Memory B cell (primary cell): Measurements from ENCODE around the gene CEP55.
"Not testable (repeated sequence)": the region's sequence is repeated elsewhere in the genome, so short reads cannot be mapped to it uniquely, and the experiment has no call there.

Experiments
- ATAC-seq: fragments of 150-1000 bp; cut with Tn5 transposase; 2 replicates; pipeline ENCODE4 v1.10.0; 2021; ENCODE audit warnings: low read depth, mild to moderate bottlenecking, moderate library complexity
- DNase-seq, 2 donors: peaks; one replicate each; pipeline ENCODE4 v3.0.0; 2022; ENCODE audit warnings: low spot score in 2 of 2
- H3K27ac Mint-ChIP-seq: one replicate; pipeline ENCODE4 v1.8.0; 2022; ENCODE audit warnings: mild to moderate bottlenecking, moderate library complexity, mixed read lengths
- H3K27me3 Mint-ChIP-seq: one replicate; pipeline ENCODE4 v1.8.0; 2022; ENCODE audit warnings: mixed read lengths
- H3K36me3 Mint-ChIP-seq: one replicate; pipeline ENCODE4 v1.8.0; 2022; ENCODE audit warnings: mild to moderate bottlenecking, mixed read lengths
- H3K4me1 Mint-ChIP-seq: one replicate; pipeline ENCODE4 v1.8.0; 2022; ENCODE audit warnings: mixed read lengths
- H3K4me3 Mint-ChIP-seq: one replicate; pipeline ENCODE4 v1.8.0; 2022; ENCODE audit warnings: mild to moderate bottlenecking, moderate library complexity, mixed read lengths
- H3K9me3 Mint-ChIP-seq: one replicate; pipeline ENCODE4 v1.8.0; 2022; ENCODE audit warnings: mixed read lengths

CEP55 gene

DNA sequence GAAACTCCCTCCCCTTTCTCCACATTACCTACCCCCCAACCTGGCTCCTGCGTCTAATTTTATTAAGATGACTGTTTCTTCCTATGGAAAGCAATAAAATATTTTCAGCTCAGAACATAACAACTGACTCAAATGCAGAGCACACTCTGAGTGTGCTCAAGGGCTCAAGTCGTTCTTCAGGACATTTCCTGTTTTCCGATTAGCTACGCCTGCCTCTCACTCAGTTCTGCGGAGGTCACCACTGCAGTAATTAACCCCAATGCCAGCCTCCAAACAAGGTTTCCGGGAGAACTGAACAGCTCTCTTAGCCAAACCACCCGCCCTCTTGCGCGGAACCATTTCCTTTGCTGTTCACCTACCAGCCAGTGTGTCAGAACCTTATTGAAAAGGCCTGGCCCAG lies 33.5 kb upstream of the CEP55 start:
- Mint-ChIP-seq H3K4me1 (peaks cover 10% of the 10 kb centered on the region), H3K27me3 (peaks cover 7% of the 10 kb centered on the region), H3K36me3 (no peaks in the 10 kb centered on the region), H3K9me3 (no peaks in the 10 kb centered on the region), H3K27ac (no peak overlapping the region), H3K4me3 (no peak overlapping the region)
- ATAC-seq: peak; percentile 22
- DNase-seq: no peak

DNA sequence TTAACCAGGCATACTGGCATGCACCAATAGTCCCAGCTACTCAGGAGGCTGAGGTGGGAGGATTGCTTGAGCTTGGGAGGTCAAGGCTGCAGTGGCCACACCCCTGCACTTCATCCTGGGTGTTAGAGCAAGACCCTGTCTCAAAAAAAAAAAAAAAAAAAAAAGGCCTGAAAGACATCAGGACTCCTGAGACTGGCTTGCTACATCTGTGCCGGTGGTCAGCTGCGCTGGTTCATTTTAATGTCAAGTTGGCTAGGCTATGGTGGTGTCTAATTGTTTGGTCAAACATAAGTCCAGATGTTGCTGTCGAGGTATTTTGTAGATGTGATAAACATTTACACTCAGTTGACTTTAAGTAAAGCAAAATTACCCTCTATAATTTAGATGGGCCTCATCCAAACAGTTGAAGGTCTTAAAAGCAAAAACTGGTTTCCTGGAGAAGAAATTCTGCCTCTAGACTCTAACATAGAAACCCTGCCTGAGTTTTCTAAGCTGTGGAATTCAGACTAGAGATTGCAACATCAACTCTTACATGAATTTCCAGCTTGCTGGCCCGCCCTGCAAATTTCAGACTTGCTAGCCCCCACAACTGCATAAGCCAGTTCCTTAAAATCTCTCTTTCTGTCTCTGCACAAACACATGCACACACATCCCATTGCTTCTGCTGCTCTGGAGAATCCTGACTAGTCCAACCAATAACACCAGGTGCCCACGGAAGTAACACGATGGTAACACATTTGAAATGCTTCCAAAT lies 32.5 kb upstream of the CEP55 start:
- Mint-ChIP-seq H3K4me1 (peaks cover 10% of the 10 kb centered on the region), H3K36me3 (no peaks in the 10 kb centered on the region), H3K27me3 (peaks cover 4% of the 10 kb centered on the region), H3K9me3 (no peaks in the 10 kb centered on the region), H3K27ac (no peak overlapping the region), H3K4me3 (no peak overlapping the region)
- no peak for ATAC-seq
- DNase-seq: no peak

DNA sequence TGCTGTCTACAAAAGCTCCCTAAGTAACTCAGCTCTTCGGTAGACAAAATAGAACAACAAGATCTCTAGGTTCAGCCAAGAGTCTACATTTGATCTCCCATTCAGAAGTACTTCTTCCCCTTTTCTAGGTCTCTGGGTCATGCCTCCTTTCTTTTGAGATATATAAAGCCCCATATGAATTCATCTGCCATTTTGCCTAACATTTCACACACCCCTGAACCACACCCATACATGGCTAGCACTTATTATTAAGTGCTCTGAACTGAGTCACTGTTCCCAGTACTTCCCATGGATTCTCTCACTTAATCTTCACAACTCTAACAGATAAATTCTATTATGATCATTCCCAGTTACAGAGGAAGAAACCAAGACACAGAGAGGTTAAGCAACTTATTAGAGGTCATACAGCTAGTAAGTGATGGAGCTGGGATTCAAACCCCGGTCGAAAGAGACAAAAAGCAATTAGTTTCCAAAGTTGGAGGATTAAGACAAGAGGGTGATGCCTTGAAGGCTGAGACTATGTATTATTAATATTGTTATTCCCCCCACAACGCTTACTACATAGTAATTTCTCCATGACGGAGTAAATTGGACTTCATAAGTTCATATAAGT lies 31.5 kb upstream of the CEP55 start:
- Mint-ChIP-seq H3K4me1 (peaks cover 10% of the 10 kb centered on the region), H3K4me3 (no peak overlapping the region), H3K36me3 (no peaks in the 10 kb centered on the region), H3K27ac (no peak overlapping the region), H3K27me3 (peaks cover 1% of the 10 kb centered on the region), H3K9me3 (no peaks in the 10 kb centered on the region)
- DNase-seq: no peak
- no peak for ATAC-seq

DNA sequence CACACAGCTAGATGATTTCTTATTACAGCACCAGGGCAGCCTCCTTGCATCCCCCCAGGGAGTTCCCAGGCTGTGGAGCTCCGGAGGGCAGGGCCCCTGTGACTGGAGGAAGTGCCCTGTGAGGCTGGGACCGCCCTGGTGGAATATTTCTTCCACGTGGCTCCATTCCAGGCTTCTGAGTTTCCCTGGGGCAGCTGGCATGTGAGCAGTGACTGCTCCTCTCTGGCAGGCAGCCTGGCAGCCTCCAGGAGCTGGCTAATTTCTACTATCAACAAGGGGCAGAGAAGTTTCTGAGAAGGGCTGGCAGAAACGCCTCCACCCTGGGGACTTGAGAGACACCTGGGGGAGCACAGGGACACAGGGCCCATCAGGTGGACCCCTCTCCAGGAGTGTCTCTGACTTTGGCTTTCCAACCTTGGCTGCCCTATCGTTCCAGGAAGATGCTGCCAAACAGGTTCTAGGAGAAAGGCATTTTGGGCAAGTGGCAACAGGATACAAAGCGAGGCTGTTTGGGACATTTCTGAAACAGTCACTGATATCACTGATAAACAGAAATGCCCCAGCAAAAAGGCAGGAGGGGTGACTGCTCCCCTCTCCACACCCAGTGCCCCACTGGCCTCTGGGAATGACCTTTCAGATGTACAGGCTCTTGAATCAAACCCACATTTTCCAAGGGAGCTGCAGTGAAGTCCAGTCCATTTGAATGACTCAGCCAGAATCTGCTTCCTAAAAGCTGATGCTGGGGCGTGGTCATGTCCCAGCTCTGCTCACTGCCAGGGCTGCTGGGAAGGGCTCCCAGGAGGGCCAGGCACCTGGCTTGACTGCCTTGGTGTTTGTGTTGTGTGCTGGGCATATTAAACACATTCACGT lies 30.4 kb upstream of the CEP55 start:
- Mint-ChIP-seq H3K27me3 (no peaks in the 10 kb centered on the region), H3K4me1 (peaks cover 10% of the 10 kb centered on the region), H3K9me3 (no peaks in the 10 kb centered on the region), H3K36me3 (no peaks in the 10 kb centered on the region), H3K27ac (no peak overlapping the region), H3K4me3 (no peak overlapping the region)
- no peak for ATAC-seq
- no peak for DNase-seq

DNA sequence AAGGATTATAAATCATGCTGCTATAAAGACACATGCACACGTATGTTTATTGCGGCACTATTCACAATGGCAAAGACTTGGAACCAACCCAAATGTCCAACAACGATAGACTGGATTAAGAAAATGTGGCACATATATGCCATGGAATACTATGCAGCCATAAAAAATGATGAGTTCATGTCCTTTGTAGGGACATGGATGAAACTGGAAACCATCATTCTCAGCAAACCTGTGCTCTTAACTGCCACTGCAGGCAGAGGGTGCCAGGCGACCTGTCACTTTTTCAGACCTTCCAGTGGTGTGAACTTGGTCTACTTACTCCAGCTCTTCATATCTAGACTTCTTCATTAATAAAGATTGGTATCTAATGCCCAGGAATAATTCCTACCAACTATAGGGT lies 28.8 kb upstream of the CEP55 start:
- not testable (repeated sequence) for H3K9me3 Mint-ChIP-seq, H3K27ac Mint-ChIP-seq, ATAC-seq, DNase-seq, H3K4me3 Mint-ChIP-seq, H3K4me1 Mint-ChIP-seq, H3K36me3 Mint-ChIP-seq, H3K27me3 Mint-ChIP-seq

DNA sequence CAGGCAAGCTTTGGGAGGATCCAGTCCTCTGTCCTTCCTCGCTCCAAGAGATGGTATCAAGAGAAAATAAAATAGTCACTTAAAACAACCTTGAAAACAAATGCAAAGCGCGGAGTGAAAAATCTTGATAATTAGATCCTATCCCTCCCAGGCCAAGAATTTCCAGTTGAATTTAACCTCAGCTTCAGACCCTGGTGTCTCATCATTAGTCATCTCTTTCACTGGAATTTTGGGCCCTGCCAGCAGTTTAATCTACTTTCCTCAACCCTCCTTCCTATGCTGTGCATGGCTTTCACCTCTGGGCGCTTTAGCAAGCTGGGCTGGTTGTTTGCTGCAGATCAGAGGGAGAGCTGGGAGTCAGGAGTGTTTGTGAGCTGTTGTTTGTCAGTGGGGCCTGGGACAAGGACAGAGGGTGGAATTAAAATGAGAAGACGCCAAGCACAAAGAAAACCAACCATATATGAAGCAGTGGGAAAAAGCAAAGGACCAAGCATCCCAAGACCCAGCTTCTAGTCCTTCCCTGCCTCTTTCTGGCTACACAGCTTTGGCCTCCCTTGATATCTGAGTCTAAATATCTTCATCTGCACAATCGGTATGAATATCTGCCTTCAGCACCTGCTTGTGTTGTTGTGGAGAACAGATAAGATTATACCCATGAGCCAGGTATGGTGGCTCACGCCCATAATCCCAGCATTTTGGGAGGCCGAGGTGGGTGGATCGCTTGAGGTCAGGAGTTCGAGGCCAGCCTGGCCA lies 27.8 kb upstream of the CEP55 start:
- Mint-ChIP-seq H3K9me3 (no peaks in the 10 kb centered on the region), H3K36me3 (no peaks in the 10 kb centered on the region), H3K4me3 (no peak overlapping the region), H3K27ac (no peak overlapping the region), H3K27me3 (no peaks in the 10 kb centered on the region), H3K4me1 (no peaks in the 10 kb centered on the region)
- no peak for DNase-seq
- ATAC-seq: no peak

DNA sequence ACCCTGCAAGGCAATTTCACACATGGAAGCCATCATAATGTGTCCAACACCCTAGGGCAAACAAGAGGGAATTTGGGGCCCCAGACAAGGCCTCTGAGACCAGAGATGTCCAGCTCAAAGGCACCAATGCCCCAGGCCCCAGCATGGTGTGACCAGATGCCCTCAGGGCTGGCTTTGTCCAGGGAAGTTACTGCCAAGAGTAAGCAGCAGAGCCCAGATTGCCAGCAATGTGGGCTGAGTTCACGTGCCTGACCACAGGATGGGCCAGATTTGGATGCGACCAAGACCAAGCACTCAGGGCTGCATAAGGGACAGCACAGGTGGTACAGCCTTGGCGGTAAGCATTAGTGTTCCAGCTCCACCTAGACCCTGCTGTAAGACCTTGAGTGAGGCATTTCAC lies 27.0 kb upstream of the CEP55 start:
- no peaks in the 10 kb centered on the region for H3K4me1 Mint-ChIP-seq
- H3K27me3 Mint-ChIP-seq: no peaks in the 10 kb centered on the region
- ATAC-seq (no peak), DNase-seq (no peak)
- H3K9me3 Mint-ChIP-seq: no peaks in the 10 kb centered on the region
- no peak overlapping the region for H3K27ac Mint-ChIP-seq
- no peak overlapping the region for H3K4me3 Mint-ChIP-seq
- no peaks in the 10 kb centered on the region for H3K36me3 Mint-ChIP-seq

DNA sequence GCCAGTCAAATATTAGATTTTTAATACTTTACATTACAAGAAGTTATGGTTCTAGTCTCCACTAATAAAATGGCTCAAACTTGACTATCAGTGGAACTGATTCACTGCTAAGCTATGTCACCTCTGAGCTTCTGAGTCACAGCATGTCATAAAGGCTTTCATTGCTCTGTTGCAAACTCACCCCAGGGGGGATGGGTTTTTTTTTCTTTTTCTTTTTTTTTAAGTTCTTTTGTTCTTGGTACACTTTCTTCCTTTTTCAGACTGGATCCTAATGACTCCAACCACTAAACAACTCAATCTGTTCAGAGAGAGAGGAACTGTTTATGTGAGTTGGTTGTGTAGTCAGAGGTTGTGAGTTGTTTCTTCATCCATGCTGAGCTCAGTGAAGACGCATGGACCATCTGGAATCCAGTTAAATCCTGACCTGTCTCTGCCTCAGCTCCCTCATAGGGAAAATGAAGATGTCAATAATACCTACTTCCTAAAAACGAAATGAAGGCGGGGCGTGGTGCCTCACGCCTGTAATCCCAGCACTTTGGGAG lies 25.2 kb upstream of the CEP55 start:
- no peak for ATAC-seq

DNA sequence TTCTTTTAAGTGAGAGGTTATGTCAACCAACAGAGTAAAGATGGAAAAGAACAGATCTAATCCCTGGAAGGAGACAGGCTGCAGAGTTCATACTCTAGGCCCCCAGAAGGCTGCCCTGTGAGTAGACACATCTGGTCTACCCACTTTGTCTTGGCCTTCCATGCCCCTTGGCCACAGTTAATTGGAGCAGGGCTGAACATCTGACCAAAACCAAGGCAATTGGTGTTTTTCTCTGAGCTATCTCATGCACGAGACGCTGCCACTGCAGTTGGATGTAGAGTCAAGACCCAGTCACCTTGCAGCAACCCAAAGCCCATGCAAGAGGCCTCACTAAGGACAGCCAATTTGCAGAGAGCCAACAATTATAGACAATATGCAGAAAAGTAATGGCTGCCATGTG lies 23.3 kb upstream of the CEP55 start:
- no peak for ATAC-seq
- peaks cover 2% of the 10 kb centered on the region for H3K27me3 Mint-ChIP-seq
- no peak for DNase-seq
- no peaks in the 10 kb centered on the region for H3K4me1 Mint-ChIP-seq
- no peaks in the 10 kb centered on the region for H3K9me3 Mint-ChIP-seq
- H3K36me3 Mint-ChIP-seq: no peaks in the 10 kb centered on the region
- H3K4me3 Mint-ChIP-seq: no peak overlapping the region
- H3K27ac Mint-ChIP-seq: no peak overlapping the region

More for the DNA sequence above, 25.2 kb upstream of the CEP55 start:
- no peak for DNase-seq
- Mint-ChIP-seq H3K27ac (no peak overlapping the region), H3K27me3 (no peaks in the 10 kb centered on the region), H3K9me3 (no peaks in the 10 kb centered on the region), H3K4me1 (no peaks in the 10 kb centered on the region), H3K36me3 (no peaks in the 10 kb centered on the region), H3K4me3 (no peak overlapping the region)

DNA sequence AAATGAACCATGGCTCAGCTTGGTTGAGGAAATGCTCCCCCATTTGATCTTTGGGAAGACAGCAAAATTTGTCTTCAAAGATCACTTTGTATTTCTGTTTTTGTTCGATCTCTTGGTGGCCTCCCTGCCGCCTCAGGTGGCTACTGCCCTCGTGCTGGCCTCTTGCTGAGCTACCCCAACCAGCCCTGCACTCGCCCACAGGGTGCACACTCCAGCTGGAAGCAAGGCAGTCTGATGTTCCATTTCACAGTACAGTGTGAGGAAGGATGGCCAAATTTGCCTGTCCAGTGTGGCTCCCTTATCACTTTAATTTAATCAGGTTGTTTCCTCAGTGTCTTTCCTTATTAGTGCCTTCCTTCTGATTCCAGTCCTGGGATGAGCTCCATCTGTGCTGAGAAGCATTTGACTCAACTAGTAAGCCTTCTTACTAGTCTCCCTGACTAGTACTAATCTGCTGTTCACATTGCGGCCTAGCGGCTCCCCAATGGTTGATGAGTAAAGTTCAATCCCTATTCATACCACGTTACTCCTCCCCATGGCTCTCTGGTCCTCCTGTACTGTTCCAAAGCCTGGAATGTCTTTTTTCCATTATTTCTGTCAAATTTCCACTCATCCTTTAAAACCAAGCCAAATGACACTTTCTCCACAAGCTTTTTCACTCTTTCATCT lies 22.5 kb upstream of the CEP55 start:
- no peak for DNase-seq
- no peak for ATAC-seq
- H3K9me3 Mint-ChIP-seq: no peaks in the 10 kb centered on the region
- H3K4me1 Mint-ChIP-seq: no peaks in the 10 kb centered on the region
- H3K27ac Mint-ChIP-seq: no peak overlapping the region
- H3K36me3 Mint-ChIP-seq: no peaks in the 10 kb centered on the region
- no peak overlapping the region for H3K4me3 Mint-ChIP-seq
- peaks cover 2% of the 10 kb centered on the region for H3K27me3 Mint-ChIP-seq

DNA sequence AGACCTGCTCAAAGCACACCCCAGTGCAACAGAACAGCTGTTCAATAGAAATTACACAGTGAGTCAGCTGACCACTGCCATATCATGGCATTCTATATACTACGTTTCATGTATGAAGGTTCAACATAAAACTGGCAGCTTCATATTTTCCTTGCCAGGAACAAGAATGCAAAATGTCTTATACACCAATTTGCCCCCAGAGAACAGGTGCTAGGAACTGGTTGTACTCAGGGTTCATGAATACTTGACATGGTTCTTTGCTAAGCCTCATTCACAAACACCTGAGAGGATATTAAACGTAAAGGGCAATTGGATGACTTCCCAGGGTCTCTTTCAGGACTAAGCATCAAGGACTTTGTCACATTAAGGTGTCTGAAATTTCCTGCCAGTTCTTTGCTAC lies 21.2 kb upstream of the CEP55 start:
- DNase-seq (no peak), ATAC-seq (no peak)
- H3K27ac Mint-ChIP-seq: no peak overlapping the region
- no peaks in the 10 kb centered on the region for H3K36me3 Mint-ChIP-seq
- H3K4me3 Mint-ChIP-seq: no peak overlapping the region
- H3K9me3 Mint-ChIP-seq: no peaks in the 10 kb centered on the region
- no peaks in the 10 kb centered on the region for H3K4me1 Mint-ChIP-seq
- peaks cover 2% of the 10 kb centered on the region for H3K27me3 Mint-ChIP-seq

DNA sequence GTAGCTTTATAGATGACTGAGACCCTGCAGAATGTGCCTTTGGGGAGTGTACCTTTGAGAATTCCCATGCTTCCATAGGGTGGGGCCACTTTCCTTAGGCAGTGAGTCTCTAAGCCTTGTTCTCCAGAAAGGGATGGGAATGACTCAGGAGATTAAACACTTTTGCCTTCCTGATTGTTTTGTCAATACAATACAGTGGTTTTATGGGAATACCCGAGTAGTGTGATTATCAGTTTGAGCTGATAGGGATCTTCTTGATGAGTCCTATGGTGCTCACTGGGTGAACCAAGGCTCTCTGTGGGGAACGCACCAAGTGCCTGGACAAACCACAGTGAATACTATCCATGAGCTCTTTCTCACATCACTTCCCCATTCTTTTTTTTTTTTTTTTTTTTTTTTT lies 20.5 kb upstream of the CEP55 start:
- H3K9me3 Mint-ChIP-seq: no peaks in the 10 kb centered on the region
- no peaks in the 10 kb centered on the region for H3K4me1 Mint-ChIP-seq
- H3K27me3 Mint-ChIP-seq: peaks cover 2% of the 10 kb centered on the region
- no peak overlapping the region for H3K4me3 Mint-ChIP-seq
- H3K27ac Mint-ChIP-seq: no peak overlapping the region
- no peaks in the 10 kb centered on the region for H3K36me3 Mint-ChIP-seq
- ATAC-seq: no peak
- DNase-seq: no peak

DNA sequence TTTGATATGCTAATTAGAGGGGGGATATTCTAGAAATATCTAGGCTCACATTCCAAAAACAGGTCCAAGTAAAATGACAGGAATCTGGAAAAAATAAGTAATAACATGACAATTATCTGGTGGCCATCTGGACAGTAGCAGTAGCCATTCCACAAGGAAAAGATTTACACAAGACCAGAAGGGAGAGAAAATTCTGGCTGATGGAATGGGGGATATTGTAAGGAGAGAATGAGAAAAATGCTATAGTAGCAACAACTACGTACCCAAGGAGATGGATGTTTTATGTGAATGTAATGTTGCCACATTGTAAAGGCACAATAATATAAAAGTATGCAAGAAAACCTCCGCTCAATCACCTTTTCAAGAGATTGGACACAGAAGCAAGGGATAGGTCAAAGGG lies 19.7 kb upstream of the CEP55 start:
- no peak for ATAC-seq
- H3K4me3 Mint-ChIP-seq: no peak overlapping the region
- H3K4me1 Mint-ChIP-seq: no peaks in the 10 kb centered on the region
- no peak overlapping the region for H3K27ac Mint-ChIP-seq
- no peaks in the 10 kb centered on the region for H3K36me3 Mint-ChIP-seq
- no peaks in the 10 kb centered on the region for H3K9me3 Mint-ChIP-seq
- no peak for DNase-seq
- peaks cover 2% of the 10 kb centered on the region for H3K27me3 Mint-ChIP-seq
